Measurements from ENCODE around the gene POLR2E.

Gene POLR2E

GRCh38 chr19:1122021-1122971, 27.1 kb upstream of the POLR2E start:
- Histone ChIP-seq H3K27me3 (ENCODE audit: insufficient read depth, poor library complexity, severe bottlenecking) (no peaks in the 10 kb centered on the region), H3K27ac (replicated peaks) (no peak overlapping the region), H3K4me3 (replicated peaks; ENCODE audit: insufficient read depth, low read length) (no peak overlapping the region)
- TF ChIP-seq, protein P1, sequence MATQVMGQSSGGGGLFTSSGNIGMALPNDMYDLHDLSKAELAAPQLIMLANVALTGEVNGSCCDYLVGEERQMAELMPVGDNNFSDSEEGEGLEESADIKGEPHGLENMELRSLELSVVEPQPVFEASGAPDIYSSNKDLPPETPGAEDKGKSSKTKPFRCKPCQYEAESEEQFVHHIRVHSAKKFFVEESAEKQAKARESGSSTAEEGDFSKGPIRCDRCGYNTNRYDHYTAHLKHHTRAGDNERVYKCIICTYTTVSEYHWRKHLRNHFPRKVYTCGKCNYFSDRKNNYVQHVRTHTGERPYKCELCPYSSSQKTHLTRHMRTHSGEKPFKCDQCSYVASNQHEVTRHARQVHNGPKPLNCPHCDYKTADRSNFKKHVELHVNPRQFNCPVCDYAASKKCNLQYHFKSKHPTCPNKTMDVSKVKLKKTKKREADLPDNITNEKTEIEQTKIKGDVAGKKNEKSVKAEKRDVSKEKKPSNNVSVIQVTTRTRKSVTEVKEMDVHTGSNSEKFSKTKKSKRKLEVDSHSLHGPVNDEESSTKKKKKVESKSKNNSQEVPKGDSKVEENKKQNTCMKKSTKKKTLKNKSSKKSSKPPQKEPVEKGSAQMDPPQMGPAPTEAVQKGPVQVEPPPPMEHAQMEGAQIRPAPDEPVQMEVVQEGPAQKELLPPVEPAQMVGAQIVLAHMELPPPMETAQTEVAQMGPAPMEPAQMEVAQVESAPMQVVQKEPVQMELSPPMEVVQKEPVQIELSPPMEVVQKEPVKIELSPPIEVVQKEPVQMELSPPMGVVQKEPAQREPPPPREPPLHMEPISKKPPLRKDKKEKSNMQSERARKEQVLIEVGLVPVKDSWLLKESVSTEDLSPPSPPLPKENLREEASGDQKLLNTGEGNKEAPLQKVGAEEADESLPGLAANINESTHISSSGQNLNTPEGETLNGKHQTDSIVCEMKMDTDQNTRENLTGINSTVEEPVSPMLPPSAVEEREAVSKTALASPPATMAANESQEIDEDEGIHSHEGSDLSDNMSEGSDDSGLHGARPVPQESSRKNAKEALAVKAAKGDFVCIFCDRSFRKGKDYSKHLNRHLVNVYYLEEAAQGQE (IDR thresholded peaks at IDR 0.05; ENCODE audit: insufficient replicate concordance, low read depth): no peak
- no peak for TF ChIP-seq CTCF (IDR thresholded peaks at IDR 0.05; ENCODE audit: insufficient read depth, low read length)
- no peak for TF ChIP-seq SPI1 (IDR thresholded peaks at IDR 0.05; ENCODE audit: borderline replicate concordance, low read depth)
- TF ChIP-seq POLR2AphosphoS5 (IDR thresholded peaks at IDR 0.05; ENCODE audit: low read depth): no peak
- TF ChIP-seq GABPA (IDR thresholded peaks at IDR 0.05; ENCODE audit: low read depth): no peak
- DNase-seq (ENCODE audit: low read depth in 1 of 2, low spot score in 1 of 2): no peak

DNA sequence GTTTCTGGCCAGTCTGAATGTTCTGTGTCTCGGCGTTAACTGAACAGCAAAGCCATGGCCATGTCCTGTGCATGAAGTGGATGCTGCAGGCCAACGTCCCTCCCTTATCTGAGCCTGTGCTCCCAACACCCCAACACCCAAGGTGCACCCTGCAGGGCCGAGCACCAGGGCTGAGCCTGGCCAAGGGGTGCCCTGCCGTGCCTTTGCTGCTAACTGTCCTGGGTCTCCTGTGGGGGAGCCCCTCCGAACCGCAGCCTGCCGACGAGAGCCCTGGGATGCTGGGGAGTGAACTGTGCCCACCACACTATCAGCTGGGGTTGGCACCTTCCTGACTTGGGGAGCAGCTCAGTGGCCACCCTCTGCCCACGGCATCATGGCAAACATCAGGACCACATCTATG, 26.2 kb upstream of the POLR2E start:
- DNase-seq (ENCODE audit: low read depth in 1 of 2, low spot score in 1 of 2): no peak
- Histone ChIP-seq H3K27me3 (ENCODE audit: insufficient read depth, poor library complexity, severe bottlenecking) (no peaks in the 10 kb centered on the region), H3K27ac (replicated peaks) (no peak overlapping the region), H3K4me3 (replicated peaks; ENCODE audit: insufficient read depth, low read length) (no peak overlapping the region)
- no peak for TF ChIP-seq GABPA (IDR thresholded peaks at IDR 0.05; ENCODE audit: low read depth)
- no peak for TF ChIP-seq SPI1 (IDR thresholded peaks at IDR 0.05; ENCODE audit: borderline replicate concordance, low read depth)
- no peak for TF ChIP-seq CTCF (IDR thresholded peaks at IDR 0.05; ENCODE audit: insufficient read depth, low read length)
- no peak for TF ChIP-seq POLR2AphosphoS5 (IDR thresholded peaks at IDR 0.05; ENCODE audit: low read depth)
- TF ChIP-seq, protein P1 (IDR thresholded peaks at IDR 0.05; ENCODE audit: insufficient replicate concordance, low read depth): no peak

DNA sequence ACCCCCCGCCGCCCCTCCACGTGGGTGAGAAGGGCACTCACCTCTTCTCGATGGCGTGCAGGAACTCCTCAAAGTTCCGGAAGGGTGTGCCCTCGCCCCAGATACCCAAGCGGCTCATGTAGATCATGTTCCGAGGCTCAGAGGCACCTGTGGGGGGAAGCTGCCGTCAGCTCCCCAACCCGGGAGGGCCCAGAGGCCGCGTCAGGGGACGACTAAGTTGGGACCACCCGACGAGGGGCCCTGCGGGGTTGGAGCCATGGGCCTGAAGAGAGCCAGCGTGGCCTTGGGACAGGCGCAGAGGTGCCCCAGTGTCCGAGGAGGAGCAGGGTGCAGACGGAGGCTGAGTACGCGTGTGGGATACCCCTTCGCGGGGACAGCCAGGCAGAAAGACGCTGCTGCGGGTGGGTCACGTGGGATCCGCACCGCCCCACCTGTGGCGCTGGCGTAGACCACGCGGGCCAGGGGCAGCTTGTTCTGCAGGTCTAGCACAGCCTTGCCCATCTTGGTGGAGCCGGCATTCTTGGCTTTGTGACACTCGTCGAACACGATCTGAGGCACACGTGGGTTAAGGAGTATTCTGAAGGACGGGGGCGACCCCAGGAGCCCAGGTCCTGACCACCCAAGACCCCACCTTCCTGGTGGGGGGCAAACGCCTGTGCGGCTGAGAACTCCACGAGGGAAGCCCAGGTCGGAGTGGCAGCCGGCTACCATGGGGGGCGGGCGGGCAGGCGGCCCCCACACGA, 24.5 kb upstream of the POLR2E start:
- Histone ChIP-seq H3K4me3 (replicated peaks; ENCODE audit: insufficient read depth, low read length) (no peak overlapping the region), H3K27me3 (ENCODE audit: insufficient read depth, poor library complexity, severe bottlenecking) (no peaks in the 10 kb centered on the region), H3K27ac (replicated peaks) (no peak overlapping the region)
- TF ChIP-seq, protein P1 (IDR thresholded peaks at IDR 0.05; ENCODE audit: insufficient replicate concordance, low read depth): no peak
- no peak for TF ChIP-seq GABPA (IDR thresholded peaks at IDR 0.05; ENCODE audit: low read depth)
- no peak for TF ChIP-seq CTCF (IDR thresholded peaks at IDR 0.05; ENCODE audit: insufficient read depth, low read length)
- no peak for TF ChIP-seq POLR2AphosphoS5 (IDR thresholded peaks at IDR 0.05; ENCODE audit: low read depth)
- TF ChIP-seq SPI1 (IDR thresholded peaks at IDR 0.05; ENCODE audit: borderline replicate concordance, low read depth): no peak
- DNase-seq (ENCODE audit: low read depth in 1 of 2, low spot score in 1 of 2): no peak
